ENCODE data around the gene DTX4. TPM values are rescaled to one million over a fixed set of nuclear protein-coding genes. Genes with fewer than 3 reads are reported as not detected.

DTX4 gene
- total RNA-seq, 1 experiment from 2014 or later, result 56.7 TPM

GRCh38 chr11:59186130-59186594 is 14.2 kb downstream of the DTX4 start:
- peaks cover 48% of the 10 kb centered on the region for H3K36me3 Mint-ChIP-seq (ENCODE audit: insufficient read depth, unreplicated experiment)
- H3K4me3 Mint-ChIP-seq (ENCODE audit: low read depth, unreplicated experiment), result peak overlapping the region; percentile 72
- peak overlapping the region; percentile 94 for H3K27ac Mint-ChIP-seq (ENCODE audit: unreplicated experiment)

GRCh38 chr11:59187035-59187434 is 15.1 kb downstream of the DTX4 start:
- Mint-ChIP-seq H3K27me3 (ENCODE audit: unreplicated experiment) (no peaks in the 10 kb centered on the region), H3K4me1 (ENCODE audit: low read depth, unreplicated experiment) (peaks cover 83% of the 10 kb centered on the region), H3K27ac (ENCODE audit: unreplicated experiment) (peak overlapping the region; percentile 94), H3K36me3 (ENCODE audit: insufficient read depth, unreplicated experiment) (peaks cover 46% of the 10 kb centered on the region), H3K4me3 (ENCODE audit: low read depth, unreplicated experiment) (peak overlapping the region; percentile 19), H3K9me3 (ENCODE audit: low read depth, unreplicated experiment) (no peaks in the 10 kb centered on the region)
- DNase-seq, result no peak
- CTCF ChIA-PET, result interaction anchor here (0.7 to 4.3 kb wide), 7 partner anchors 13 to 129 kb away, joined by 3 to 137 read pairs (median 10); partner anchors contain the start of gene DTX4
- intact Hi-C loops (cut with micrococcal nuclease; ENCODE audit: unreplicated experiment), result loop anchor here (2.0 to 5.0 kb wide), 2 partner anchors 14 to 360 kb away; no protein-coding TSS in a partner anchor
- BruUV-seq (replicated peaks), result no TSS peak
- TF ChIP-seq CTCF (IDR thresholded peaks at IDR 0.05; ENCODE audit: unreplicated experiment), result no peak

More at GRCh38 chr11:59186130-59186594, 14.2 kb downstream of the DTX4 start:
- Mint-ChIP-seq H3K27me3 (ENCODE audit: unreplicated experiment) (no peaks in the 10 kb centered on the region), H3K9me3 (ENCODE audit: low read depth, unreplicated experiment) (no peaks in the 10 kb centered on the region), H3K4me1 (ENCODE audit: low read depth, unreplicated experiment) (peaks cover 82% of the 10 kb centered on the region)
- DNase-seq, result peak; percentile 95
- CTCF ChIA-PET, result interaction anchor here (0.7 to 4.3 kb wide), 13 partner anchors 12 to 351 kb away, joined by 3 to 137 read pairs (median 6); partner anchors contain the start of gene DTX4
- intact Hi-C loops (cut with micrococcal nuclease; ENCODE audit: unreplicated experiment), result loop anchor here (1.0 to 5.0 kb wide), 3 partner anchors 15 to 361 kb away; no protein-coding TSS in a partner anchor
- no TSS peak for BruUV-seq (replicated peaks)
- TF ChIP-seq CTCF (IDR thresholded peaks at IDR 0.05; ENCODE audit: unreplicated experiment), result peak; percentile 91

GRCh38 chr11:59187587-59187986 is 15.7 kb downstream of the DTX4 start:
- peaks cover 48% of the 10 kb centered on the region for H3K36me3 Mint-ChIP-seq (ENCODE audit: insufficient read depth, unreplicated experiment)
- peaks cover 83% of the 10 kb centered on the region for H3K4me1 Mint-ChIP-seq (ENCODE audit: low read depth, unreplicated experiment)

GRCh38 chr11:59188954-59189353 is 17.0 kb downstream of the DTX4 start:
- no peak for TF ChIP-seq CTCF (IDR thresholded peaks at IDR 0.05; ENCODE audit: unreplicated experiment)
- Mint-ChIP-seq H3K36me3 (ENCODE audit: insufficient read depth, unreplicated experiment) (peaks cover 46% of the 10 kb centered on the region), H3K27me3 (ENCODE audit: unreplicated experiment) (no peaks in the 10 kb centered on the region), H3K27ac (ENCODE audit: unreplicated experiment) (peak overlapping the region; percentile 43), H3K9me3 (ENCODE audit: low read depth, unreplicated experiment) (no peaks in the 10 kb centered on the region), H3K4me3 (ENCODE audit: low read depth, unreplicated experiment) (no peak overlapping the region), H3K4me1 (ENCODE audit: low read depth, unreplicated experiment) (peaks cover 73% of the 10 kb centered on the region)
- BruUV-seq (replicated peaks), result no TSS peak
- no peak for DNase-seq
- intact Hi-C loops (cut with micrococcal nuclease; ENCODE audit: unreplicated experiment), result loop anchor here (5.0 kb wide), 1 partner anchor 358 kb away; no protein-coding TSS in a partner anchor
- CTCF ChIA-PET, result interaction anchor here (1.4 to 1.5 kb wide), 2 partner anchors 17 to 18 kb away, joined by 4 to 11 read pairs; partner anchors contain the start of gene DTX4

More at GRCh38 chr11:59187587-59187986, 15.7 kb downstream of the DTX4 start:
- Mint-ChIP-seq H3K27me3 (ENCODE audit: unreplicated experiment) (no peaks in the 10 kb centered on the region), H3K4me3 (ENCODE audit: low read depth, unreplicated experiment) (no peak overlapping the region), H3K27ac (ENCODE audit: unreplicated experiment) (peak overlapping the region; percentile 94), H3K9me3 (ENCODE audit: low read depth, unreplicated experiment) (no peaks in the 10 kb centered on the region)
- no peak for DNase-seq
- CTCF ChIA-PET, result interaction anchor here (3.2 kb wide), 1 partner anchor 16 kb away, joined by 137 read pairs; the partner anchor contains the start of gene DTX4
- intact Hi-C loops (cut with micrococcal nuclease; ENCODE audit: unreplicated experiment), result loop anchor here (2.0 to 5.0 kb wide), 2 partner anchors 13 to 360 kb away; no protein-coding TSS in a partner anchor
- no peak for TF ChIP-seq CTCF (IDR thresholded peaks at IDR 0.05; ENCODE audit: unreplicated experiment)
- no TSS peak for BruUV-seq (replicated peaks)

Data from Calu3 (cell line).